Central memory CD4-positive, alpha-beta T cell (primary cell): ENCODE data around the gene RNF144A.

Source experiments
- DNase-seq: peaks from one replicate; pipeline ENCODE4 v3.0.0; 2022

RNF144A gene

DNA sequence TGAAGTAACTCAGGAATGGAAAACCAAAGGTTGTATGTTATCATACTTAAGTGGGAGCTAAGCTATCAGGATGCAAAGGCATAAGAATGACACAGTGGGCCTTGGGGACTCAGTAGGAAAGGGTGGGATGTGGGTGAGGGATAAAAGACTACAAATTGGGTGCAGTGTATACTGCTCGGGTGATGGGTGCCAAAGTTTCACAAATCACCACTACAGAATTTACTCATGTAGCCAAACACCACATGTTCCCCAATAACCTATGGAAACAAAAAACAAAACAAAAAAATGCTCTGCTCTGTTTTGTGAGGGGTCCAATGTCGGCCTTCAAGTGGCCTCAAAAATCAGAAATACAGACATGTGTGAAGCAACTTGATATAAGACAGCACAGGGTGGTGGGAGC lies 8.9 kb upstream of the RNF144A start:
- no peak for DNase-seq

DNA sequence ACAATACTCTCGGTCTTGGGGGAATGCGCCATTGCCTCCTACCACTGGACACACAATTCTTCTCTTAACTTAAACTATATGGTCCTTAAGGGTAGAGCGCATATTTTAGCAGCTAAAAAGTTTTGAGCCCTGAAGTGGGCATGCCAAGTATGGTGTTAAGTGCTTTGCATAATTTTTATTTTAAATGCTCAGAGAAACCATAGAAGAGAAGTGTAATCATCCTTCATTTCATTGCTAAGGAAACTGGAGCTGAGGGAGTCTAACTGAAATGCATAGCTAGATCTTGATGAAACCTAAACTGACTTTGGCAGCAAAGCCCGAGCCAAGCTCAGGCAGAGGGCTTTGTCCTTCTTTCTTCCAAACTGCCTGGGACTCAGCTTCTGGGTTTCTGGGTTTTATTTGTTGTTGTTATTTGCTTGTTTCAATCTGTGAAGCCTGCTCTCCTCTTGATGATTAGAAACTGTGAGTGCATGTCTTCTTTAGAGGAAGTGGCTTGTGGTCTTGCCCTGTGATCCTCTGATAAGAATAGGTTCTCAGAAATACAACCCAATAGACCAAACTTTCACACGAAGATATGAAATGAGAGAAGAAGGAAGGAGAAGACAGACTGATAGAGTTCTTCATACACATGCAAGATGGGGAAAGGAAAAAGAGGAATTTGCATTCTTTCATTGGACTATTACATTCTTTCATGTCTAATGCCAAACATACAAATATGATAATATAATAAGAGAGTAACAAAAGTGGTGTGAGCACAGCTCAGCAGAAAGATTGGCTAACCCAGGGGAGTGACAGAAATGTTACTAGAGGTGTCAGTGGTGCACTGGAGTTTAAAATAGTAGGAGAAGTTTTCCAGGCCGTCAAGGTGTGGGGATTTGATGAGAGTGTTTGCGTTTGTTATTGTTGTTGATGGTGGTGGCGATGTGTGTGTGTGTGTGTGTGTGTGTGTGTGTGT lies 7.5 kb upstream of the RNF144A start:
- peak; percentile 74 for DNase-seq

DNA sequence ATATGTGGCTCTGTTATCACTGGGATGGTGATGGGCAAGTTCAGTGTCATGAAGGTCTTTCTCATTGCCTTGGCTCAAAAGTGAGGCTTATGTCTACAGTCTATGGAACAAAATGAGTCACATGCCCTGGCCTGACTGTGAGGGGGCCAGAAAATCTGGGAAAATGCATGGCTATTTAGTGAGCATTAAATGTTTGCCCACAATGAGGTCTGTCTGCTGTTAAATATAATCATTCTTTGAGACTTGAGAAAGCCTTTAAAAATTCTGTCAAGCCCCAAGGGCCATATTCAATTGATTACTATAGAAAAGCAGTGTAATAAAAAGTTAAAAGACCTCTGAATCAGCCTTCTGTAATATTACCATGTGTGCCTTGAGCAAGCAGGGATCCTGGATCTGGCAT lies 5.5 kb upstream of the RNF144A start:
- DNase-seq = no peak

DNA sequence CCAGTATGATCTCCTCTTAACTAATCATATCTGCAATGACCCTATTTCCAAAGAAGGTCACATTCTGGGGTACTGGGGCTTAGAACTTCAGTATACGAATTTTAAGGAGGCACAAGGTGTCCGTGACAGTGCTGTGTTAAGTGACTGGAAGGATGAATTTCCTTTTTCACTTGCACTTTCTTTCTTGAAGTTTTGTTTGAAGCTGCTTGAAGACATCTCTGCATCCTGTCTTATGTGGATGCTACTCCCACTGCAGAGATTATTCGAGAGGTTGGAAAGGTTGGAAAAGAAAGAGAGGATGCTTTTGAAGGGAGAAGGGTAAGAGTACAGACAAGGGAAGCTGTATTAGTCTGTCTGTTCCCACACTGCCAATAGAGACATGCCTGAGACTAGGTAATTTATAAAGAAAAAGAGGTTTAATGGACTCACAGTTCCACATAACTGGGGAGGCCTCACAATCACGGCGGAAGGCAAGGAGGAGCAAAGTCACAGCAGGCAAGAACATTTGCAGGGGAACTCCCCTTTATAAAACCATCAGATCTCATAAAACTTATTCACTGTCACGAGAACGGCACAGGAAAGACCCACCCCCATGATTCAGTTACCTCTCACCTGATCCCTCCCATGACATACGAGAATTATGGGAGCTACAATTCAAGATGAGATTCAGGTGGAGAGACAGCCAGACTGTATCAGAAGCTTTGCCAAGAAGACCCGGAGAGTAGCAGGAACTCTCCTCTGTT lies 3.6 kb upstream of the RNF144A start:
- DNase-seq = peak; percentile 50

DNA sequence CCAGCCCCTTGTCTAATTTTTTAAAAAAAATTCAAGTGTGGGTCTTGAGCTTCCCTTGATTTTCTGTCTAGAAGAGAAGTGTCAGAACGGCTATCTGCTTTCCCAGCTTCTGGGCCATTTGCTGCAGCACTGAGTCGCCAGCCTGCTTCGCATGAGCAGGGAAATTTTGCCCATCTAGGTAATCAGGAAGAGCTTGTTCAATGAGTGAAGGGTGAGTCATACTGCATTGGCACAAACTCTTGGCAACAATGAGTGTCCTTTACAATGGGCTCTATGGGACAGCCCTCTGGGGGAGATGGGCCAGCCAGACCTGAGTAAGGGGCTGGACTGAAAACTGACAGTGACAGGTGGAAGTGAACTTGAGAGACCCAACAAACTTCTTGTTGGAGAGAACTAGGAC lies 2.4 kb upstream of the RNF144A start:
- no peak for DNase-seq

DNA sequence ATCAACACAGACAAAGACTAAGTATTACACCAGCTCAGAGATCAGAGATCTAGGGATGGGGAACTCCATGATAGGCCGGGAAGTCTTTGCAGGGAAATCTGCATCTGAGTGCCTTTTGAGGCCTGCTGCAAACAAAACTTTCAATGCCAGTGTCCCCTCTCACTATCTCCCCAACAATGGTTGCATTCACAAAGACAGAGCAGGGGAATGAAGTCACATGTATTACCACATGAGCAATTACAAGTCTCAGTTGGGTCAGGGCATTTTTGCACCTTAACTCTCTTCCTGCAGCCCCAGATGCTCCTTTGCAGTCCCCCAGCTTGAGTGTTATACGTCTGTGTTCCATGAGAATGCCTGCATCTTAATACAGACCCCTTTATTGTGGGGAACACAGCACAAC lies 1.8 kb upstream of the RNF144A start:
- DNase-seq = no peak

DNA sequence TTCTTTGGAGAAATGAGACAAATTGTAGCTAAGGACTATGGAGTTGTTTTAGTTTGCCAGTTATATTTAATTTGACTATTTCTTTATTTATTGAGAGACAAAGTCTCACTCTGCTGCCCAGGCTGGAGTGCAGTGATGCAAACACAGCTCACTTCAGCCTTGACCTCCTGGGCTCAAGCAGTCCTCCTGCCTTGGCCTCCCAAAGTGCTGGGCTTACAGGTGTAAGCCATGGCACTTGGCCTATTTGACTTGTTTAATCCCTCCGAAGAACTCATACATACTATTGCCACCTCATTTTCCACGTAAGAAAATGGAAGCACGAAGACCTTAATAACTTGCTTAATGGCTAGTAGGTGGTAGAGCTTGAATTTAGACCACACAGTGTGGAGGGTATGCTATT lies 988 bp upstream of the RNF144A start:
- no peak for DNase-seq

DNA sequence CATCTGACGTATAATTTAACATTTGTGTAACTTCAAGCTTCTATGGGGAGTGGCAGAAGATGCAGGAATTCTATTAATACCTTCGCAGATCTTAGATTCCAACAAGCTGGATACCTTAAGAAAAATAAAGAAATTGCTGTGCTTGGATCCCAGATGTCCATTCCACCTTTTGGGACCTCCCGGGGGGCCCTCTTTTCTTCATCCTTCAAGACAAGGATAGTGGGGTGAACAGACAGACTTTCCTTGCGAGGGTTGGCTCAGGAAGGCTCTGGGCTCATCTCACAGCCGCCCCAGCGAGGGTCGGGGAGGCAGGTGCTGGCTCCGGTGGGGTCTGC lies 509 bp upstream of the RNF144A start:
- no peak for DNase-seq

DNA sequence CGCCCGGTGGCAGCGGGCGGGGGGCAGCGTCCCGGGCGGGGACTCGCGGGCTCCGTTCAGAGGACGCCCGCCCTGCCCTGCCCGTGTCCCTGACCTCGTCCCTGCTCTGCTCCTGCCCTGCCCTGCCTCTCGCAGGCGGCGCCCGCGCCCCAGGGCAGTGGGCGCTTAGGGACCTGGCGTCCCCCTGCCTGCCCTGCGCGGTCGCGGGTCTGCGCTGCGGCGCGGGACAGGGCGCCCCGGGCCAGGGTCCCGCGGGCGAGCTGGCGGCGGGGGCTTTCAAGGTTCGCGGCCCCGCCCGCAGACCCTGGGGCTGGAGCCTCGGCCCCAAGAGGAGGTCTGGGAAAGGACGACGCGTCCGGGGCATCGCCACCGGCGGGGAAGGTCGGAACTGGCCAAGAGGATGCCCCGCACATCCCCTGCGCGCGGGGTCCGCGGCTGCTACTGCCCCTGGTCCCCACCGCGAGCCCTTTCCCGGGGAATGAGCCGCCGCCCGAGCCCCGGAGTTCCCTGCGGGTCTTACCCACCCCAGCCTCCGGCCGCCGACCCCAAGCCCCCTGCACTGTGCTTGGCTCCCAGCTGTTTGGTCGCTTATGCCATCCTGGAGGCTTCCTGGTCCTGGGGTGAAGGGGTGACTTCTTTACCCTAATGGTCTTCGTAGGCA lies 679 bp downstream of the RNF144A start:
- DNase-seq = no peak

DNA sequence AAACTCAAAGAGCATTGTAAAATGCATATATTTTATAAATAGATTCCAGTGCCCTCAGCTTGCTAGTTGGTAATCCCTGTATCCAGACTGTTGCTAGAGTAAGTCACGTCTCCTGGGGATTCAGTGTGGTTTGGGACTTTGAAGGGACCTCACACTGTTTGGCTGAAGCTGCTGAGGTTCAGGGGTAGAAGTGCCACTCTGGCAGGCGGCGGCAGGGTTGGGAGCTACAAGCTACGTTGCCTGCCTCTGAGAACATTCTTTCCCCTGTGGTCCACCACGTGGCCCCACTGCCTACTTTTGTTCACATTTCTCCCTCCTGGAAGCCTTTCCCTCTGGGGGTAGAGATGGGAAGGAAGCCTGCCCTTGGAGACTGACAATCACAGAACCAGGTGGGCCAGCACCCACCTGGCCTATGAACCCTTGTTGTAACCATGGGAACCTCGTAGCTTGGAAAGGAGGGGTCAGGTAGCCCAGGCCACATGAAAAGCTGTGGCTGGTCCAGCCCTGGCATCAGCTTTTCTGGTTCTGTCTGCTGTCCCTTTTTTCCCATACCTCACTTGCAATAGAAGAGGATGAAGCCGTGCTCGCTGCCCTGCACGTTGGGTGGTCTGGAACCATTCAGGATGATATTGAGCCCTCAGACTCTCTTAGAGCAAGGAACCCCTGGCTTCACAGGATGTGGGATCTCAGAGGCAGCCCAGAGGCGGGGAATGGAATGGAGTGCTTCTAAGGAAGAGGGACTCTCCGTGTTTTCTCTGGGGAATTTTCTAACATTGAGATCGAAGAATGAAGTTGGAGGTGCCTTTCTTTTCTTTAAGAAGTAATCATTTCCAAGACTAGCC lies 2.9 kb downstream of the RNF144A start:
- DNase-seq = no peak

DNA sequence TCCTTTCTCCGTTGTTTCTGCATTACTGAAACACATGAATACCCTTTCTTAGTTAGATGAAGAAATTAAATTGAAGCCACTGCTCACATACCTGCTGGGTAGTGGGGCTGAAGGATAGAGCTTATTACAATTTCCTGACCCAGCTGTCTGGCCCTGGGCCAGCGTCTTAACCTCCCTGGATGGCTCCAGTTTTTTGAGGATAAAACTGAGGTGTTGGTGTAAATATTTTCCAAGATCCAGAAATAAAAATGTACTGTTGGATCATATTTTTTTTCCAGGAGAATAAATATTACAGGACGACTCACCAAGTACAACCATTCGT lies 3.5 kb downstream of the RNF144A start:
- no peak for DNase-seq

DNA sequence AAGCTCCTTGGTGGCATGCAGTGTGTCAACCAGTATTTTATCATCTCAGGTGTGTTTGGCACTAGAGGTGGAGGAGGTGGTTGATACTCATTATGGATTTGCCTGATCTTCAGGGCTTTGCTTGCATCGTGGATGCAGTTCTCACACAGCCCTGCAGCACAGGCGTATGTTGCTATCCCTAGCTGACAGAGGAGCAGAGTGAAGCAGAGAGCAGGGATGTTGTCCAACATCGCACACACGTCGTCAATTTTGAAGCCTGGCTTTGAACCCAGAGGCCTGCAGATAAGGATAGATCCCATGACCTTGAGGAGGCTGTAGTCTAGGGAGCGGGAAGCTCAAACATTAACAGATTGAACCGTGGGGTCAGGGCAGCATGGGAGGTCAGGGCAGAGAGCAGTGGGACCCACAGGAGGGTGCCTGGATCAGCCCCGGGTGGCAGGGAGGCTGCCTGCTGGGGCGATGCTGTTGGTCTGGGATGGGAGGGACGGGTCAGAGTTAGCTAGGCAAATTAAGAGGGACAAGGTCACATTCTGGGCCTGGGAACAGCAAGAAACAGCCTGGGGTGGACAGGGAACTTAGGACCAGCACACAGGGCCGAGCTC lies 4.2 kb downstream of the RNF144A start:
- no peak for DNase-seq

DNA sequence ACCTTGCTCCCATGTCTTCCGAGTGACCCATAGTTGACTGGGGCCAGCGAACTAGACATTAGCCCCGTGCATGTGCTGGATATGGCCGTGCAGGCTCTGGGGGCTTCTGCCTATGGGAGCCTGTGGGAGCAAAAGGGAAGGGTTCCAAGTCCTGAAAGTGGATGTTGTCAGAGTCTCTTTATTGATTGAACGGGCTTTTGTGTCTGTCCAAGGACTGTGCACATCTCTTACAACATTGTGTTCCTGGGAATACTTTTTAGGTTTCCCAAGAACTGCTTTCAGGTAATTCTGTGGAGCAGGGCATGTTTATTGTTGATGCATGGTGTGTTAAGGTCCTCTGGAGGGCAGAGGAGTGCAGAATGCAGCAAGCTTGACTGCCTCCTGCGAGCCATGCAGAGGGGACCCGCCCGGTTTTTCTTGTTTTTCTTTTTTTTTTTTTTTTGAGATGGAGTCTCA lies 5.0 kb downstream of the RNF144A start:
- no peak for DNase-seq

DNA sequence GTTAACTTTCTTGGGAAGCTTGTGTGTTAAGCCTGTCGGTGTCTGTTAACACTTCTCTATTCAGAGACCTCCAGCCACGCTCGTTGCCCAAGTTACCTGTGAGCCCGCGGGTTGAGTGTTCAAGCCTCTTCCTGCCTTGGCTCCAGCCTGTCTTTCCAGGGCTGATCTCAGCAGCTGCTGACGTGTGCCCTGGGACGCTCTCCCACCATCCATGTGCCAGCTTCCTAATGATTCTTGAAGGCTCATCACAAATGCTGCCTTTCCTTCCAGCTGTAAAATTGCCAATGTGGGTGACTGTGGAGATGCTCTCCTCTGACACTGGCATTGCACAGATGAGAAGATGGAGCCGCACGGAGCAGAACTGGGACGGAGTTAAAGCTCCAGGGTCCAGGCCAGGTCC lies 6.1 kb downstream of the RNF144A start:
- no peak for DNase-seq

DNA sequence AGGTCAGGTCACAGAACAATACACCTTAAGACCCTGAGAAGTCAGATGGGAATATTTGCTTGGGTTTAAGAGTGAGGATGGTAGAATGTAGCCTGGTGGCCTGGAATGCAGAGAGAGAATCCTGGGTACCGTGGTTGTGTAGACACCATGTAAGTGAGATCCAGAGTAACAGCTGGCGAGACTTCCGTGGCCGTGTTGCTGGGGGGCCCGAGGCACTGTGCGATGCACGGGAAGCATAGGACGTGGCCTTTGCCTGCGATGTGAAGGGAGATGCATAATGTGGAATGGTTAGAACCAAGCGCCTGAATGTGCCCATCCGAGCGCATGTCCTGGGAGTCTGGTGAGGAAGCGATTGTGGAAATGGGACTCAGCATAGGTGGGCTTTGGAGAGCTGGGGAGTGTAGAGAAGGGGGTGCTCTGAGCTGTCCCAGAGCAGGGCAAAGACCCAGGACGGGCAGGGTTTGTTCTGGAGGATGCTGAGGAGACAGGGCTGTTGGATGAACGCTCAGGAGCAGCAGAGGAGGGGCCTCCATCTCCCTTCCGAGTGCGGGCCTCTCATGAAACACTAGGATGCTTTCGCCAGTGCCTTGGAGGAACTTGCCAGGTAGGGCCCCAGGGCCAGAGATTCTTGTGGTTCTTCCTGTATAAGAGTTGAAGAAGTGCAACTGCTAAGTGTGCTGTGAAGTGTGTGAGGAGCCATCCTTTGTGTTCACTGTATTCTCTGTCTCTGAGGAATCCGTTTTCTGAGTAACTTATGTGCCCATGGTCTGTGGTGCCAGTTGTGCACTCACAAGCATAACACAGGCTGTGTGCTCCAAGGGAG lies 7.1 kb downstream of the RNF144A start:
- DNase-seq = no peak

DNA sequence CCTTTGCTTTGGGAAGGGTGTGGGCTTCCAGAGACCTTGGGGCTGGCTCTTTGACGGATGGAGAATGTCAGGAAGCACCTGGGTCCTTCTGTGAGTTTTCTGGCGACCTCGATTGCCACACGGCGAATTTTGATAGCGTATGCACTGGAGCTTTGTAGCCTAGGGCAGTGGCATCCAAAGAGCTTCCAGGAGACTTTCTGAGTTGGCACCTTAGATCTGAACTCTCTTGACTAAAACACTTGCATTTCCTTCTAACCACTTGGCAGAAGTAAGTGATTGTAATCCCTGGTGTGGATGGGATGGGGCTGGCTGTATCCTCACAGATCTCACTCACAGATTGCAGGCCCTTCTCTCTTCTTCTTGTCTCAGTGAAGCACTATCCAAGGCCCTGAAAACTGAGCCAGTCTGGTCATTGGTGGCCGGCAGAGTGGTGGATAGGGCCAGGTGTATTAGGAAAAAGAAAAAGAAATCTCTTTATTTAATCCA lies 7.8 kb downstream of the RNF144A start:
- DNase-seq = no peak

DNA sequence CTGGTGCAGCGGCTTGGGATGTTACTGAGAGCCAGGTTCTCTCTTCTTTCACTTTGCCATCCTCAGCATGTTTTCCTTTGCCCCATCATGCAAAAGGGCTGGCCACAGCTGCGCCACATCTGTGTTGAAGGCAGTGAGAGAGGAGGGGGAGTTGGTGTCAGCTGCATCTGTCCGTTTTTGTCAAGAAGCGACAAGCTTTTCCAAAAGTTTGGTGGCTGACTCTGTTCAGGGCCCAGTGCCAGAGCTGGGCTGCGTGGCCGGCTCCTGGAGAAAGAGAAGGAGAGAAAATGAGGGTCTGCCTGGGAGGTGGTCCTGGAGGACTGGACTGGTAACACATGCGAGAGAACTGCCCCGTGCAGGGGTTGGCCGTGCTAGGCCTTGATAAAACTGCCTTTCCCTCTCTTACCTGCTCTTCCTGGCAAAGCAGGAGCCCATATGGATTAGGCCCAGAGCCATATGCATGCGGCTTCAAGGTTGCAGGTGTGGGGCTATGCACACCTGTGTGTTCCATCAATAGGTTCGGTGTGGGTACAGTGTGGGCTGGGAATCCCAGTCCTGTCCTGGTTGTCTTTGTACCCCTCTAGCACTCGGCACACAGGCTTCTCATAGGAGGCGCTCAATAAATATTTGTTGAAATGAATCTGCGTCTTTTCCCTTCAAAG lies 9.0 kb downstream of the RNF144A start:
- DNase-seq = no peak

DNA sequence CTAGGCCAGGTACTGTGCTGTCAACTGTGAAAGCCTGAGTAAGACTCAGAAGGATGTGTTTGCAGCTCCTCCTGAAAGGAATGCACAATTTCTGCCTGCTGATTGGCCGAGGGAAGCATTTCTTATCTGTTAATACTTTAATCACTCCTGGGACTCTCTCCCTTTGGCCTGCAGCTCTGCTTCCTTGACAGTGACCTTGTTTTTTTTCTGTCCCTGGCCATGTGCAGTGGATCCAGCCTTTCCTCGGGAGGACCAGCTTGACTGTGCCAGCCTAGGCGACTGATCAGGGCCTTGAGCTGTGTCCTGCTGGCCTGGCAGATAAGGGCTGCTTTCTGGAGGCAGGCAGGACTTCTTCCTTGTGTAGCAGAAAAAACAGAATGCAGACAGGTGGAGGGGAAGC lies 10.0 kb downstream of the RNF144A start:
- DNase-seq = no peak

DNA sequence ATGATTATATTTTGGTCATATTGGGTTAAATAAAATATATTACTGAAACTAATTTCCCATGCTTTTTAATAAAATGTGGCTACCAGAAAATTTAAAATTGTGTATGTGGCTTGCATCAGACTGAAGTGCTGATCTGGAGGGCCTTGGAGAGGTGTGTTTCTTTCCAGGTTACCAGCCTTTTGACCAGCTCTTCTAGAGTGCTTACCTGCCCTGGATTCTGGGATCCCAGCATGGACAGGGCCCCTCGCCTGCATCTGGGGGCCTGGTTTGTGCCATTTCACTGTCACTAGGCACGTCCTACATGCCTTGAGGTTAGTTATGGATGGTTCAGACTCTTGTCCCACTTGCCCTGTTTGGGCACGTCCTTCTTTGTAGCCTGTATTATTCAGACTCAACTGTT lies 10.5 kb downstream of the RNF144A start:
- no peak for DNase-seq

DNA sequence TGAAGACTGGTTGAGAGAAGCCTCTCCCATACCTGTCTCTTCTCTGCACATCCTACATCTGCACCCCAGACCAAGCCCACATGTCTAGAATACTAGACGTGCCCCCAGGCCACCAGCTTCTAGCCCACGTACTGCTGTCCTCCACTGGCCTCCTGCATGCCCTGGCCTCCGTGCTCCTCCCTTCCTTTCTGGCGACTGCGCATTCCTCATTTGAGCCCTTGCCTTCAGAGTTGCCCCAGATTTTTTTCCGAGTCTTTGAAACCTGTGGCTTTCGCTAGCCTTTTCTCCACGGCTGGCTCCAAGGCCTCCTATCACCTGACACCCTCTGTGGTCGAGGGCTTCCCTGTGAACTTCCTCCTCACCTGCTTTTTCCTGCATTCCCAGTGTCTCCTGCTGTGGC lies 11.2 kb downstream of the RNF144A start:
- DNase-seq = no peak
